HG03457 (cell line): ENCODE results near the gene TIGIT.

Experiments used
- ATAC-seq: cut with Tn5 transposase; IDR thresholded peaks from one replicate; pipeline ENCODE4 v1.9.1; 2021; ENCODE audit warnings: moderate number of reproducible peaks; ENCODE audit not compliant: unreplicated experiment

Gene TIGIT

DNA sequence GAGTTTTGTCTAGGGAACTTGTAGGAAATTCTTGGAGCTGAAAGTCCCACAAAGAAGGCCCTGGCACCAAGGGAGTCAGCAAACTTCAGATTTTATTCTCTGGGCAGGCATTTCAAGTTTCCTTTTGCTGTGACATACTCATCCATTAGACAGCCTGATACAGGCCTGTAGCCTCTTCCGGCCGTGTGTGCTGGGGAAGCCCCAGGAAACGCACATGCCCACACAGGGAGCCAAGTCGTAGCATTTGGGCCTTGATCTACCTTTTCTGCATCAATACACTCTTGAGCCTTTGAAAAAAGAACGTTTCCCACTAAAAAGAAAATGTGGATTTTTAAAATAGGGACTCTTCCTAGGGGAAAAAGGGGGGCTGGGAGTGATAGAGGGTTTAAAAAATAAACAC lies 15.0 kb downstream of the TIGIT start:
- ATAC-seq: peak; percentile 73

DNA sequence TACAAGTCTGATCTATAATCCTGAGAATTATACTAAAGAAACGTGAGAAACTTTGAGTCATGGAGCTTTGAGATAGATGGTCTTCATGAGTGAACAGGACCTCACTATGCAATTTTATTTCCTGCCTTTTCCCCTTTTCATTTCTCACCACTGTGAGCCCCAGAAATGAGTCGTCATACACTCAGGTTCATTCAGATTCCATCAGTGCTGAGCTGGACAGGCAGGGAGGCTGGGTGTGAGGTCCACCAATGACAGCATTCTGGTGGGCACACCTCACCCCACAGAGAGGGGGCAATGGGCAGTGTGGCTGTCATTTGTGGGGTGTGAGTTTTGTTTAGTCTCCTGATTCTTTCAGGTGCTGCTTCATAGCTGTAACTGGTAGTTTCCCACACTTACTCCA lies 16.9 kb downstream of the TIGIT start:
- no peak for ATAC-seq

DNA sequence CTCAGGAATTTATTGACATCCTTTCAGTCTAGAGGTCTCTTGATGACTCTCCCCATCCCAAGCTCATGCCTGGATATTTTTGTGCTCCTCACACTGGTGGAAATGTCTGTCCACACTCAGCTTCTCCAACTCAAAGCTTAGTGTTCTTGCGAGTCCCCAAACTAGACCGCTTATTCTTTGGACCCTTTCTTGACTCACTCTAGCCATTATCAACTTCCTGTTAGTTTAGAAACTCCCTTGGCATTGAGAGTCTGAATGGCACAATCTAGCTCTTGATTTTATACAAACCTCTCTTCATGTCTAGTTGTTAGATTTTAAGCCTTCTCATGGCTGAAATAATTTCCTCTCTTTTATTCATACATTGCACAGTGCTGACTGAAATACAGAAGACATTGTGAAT lies 19.6 kb downstream of the TIGIT start:
- no peak for ATAC-seq

DNA sequence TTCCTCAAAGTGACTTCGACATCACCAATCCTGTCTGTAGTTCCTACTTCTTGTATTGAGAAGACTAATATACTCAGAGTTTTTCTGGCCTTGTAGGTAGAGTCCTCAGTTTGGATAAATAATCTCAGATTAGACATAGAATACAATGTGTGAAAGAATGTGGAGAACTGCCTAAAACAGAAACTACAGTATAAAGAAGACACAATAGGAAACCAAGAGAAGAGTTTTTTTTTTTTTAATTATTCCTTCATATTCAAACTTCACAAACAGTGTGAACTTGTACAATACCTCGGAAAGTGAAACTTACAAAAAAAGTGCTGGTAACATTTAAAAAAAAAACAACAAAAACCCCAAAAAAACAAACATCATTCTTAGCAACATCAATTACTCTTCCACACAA lies 20.5 kb downstream of the TIGIT start:
- ATAC-seq: no peak

DNA sequence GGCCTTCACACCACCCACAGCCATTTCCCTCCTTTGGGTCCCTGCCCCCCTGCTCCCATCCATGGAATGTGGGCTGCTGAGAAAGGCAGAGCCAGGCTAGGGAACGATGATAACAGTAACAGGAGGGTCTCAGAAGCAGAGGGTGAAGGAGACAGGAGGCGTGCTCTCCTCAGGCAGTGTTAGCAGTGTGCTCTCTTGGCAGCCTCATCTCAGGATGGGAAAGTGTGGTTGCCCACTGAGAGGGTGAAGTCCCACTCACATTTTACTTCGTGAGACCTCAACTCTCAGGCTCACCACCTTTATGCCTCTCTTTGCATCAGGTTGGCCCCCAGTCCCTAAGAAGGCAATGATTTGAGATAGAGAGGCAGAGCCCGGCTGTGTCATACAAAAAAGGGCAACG lies 24.5 kb downstream of the TIGIT start:
- ATAC-seq: no peak

DNA sequence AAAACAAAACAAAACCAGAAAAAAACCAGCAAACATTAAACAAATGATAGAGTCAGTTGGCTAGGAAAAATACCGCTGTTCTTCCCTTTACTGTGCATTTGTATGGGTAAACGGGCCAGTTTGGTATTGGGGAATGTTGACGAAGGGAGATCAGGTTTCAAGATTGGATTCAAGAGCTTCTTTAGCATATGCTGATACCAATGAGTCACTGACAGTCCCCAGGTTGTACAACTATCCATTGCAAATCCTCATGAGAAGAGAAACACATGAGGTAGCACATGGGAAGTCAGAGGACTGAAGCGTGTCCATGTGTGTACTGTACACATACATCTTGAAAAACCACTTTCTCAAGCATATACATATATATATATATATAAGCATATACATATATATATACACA lies 25.6 kb downstream of the TIGIT start:
- ATAC-seq: no peak

DNA sequence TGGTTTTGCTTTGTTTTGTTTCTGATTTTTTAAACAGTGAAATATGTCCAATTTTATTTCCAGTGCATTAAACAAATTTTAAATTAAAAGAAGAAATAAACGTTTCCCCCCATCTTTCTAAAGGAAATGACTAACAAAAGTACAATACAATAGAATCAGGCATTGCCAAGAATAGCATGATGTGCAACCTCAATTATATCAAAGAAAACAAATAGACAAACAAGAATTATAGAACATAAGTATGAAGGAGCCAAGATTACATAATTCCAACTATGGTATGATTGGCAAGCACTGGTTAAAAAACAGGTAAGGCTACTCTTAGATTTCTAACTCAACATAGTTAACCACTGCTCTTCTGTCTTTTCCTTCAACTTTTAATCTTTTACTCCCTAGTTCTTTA lies 26.4 kb downstream of the TIGIT start:
- ATAC-seq: no peak

DNA sequence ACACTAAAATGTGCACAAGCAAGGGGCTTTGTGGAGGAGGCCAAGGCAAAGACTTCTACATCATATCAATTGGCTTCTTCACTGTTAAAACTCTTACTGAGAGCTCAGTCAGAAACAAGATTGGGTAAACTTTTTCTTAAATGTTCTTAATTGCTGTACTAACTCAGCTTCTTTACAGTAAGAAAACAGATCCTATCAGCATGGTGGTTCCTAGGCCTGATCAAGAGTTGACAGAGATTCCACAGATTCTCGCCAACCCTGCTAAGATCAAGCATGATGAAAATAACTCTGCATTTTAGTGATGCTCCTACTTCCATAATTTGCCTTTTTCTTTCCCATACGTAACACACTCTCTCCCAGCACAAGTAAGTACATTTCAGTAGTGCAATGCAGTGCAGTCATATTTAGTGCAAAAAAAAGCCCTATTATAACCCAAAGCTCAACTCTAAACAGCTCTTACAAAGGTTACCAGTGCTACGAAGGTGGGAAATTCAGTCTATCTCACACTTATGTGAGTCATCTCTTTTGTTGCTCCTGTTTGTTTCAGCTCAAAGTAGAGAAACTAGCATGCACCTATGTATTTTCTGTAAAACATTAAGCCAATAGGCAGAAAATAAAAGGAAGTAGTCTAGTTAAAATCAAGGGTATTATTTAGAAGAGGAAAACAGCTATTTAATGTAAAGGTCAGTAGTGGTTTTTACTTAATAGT lies 29.9 kb downstream of the TIGIT start:
- ATAC-seq: no peak

DNA sequence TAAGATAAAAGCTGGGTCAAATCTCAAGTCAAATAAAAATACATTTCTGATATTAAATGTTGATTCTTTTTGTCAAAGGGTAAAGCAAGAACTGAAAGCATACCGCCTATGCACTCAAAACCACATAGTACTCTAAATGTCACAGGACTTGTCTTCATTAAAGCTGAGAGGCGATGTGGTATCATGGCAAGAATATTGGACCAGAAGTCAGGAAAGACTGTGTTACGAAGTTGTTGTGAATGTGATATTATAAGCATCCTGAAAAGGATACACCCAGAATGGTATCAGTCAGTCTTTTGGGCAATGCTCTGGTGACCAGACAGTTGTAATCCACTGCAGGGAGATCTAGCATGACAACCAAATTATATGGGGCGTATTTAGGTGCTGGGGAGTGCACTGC lies 33.8 kb downstream of the TIGIT start:
- ATAC-seq: no peak

DNA sequence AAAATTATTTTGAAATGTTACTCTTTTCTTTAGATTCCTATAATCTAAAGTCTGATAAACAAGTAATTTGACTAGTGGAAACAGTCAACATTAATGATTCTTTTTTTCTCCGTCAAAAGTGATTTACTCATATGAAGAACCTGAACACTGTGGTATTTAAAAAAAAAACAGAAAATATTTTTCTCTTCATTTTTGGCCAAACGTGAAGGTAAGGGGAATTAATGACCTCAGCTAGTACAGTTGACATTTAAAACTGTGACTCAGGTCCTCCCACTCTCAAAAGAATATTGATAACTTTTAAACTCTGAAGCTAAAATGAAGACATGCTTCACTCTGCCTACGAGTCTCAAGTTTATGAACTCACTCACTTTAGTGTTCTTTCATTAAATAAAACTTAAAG lies 34.5 kb downstream of the TIGIT start:
- no peak for ATAC-seq

DNA sequence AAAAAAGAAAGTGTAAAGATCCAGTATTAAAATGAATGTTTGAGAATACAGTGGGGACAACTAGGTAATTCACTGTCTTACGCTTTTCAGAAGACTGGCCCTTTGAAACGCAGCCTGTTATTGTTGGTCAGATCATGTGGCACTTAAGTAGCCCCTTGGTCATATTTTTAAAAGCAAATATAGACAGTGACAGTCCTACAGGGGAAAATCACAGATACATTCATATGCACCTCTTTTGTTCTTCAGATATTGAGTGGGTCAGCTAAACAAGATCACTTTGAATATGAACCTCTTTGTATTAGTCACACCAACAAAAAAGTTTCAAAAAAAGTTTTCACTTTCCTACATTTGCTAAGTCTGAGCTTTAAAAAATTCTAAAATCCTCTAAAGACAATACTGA lies 36.0 kb downstream of the TIGIT start:
- no peak for ATAC-seq

DNA sequence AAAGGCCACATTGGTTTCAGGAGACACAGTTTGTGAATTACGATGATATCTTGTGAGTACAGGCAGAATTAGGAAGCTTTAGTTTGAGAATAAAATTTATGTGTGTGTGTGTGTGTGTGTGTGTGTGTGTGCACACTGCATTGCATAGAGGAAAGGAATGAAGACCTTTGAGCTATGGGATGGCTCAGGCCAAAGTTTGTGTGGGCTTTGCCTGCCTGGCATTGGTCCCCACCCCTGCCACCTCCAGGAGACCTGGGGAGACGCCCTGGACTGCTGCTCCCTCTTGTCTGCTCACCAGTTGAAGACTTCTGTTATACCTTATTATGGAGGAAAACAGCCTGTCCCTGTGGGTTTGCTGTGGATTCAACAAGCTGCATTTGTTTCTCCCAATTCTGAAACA lies 37.2 kb downstream of the TIGIT start:
- no peak for ATAC-seq

DNA sequence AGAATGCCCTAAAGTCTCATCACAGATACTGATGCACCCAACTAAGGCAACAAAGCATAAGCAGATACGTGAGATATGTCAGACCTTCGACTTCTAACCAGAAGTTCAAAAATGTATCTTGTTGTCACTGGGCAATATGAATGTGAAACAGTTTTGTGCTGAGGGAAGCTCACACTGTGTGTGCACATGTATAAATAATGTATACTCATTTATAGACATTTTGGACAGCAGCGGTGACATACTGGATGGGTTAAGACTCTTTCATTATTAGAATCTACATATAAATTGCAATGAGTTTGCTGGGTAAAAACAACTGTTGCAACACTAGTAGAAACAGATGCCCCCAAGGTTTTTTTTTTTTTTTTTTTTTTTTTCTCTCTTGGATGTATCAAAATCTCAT lies 37.9 kb downstream of the TIGIT start:
- no peak for ATAC-seq

DNA sequence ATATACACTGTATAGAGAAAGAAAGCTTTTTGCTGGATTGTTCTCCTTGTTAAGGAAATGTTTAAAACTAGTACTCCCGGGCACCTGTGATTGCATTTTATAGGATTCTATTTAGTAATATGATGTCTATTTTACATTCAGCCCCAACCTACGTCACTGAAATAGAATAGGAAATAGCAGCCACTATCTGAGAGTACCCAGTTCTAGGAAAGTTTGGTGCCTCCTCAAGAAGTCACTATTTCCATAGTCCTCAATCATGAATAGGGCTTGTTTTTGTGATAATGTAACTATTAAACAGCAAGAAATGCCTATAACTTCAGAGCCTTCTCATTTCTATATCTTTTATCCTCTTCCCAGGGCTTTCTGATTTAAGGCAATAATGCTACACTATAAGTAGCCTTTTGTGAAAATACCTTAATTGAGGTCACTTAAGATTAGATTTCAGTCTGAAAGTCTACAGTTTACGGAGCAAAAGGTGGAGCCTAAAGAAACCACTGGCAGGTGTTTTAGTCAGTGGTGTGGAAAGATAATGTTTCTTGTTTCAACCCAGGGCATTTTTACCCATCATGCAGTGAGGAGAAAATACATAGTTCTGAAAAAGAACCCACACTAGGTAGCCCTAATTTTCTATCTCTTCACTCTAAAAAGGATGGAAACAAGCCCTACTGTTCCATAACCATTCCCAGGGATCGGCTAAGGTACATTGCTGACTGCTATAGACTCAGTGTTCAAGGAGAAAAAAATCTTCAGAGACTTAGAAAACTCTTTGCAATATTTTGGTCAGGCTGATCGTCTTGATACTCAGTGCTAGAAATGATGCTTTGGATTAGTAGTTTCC lies 38.7 kb downstream of the TIGIT start:
- peak; percentile 60 for ATAC-seq

DNA sequence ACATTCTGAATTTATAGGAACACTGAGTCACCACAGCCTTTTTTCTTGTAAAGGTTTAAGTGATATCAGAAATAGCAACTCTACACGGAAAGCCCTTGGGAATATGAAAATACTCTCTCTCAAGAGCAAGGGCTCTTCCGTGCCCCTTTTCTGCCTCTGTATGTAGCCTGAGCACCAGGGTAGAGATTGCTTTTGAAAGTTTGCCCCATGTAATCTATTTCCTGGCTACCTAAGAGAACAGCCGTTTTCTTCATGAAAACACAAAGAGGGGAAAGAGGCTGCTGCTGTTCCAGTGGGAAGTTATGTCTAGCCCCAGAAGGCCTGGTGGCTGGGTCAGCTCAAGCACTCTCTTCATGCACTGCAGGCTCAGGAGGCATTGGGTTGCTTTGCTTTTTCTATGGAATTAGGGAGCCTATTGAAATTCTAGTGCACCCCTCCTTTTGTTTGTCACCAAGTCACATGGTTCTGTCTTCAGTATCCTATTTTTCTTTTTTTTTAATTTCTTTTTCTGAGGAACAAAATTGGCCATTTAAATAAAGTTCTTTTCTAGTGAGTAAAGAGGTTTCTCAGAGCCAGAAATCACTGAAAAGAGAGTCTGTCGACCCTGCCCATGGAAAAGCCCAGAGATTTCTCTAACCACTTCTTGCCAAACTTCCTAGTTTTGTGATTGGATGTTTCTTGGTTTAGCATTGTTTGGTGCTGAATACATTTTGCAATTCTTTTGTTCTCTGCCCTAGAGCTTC lies 39.5 kb downstream of the TIGIT start:
- ATAC-seq: no peak

DNA sequence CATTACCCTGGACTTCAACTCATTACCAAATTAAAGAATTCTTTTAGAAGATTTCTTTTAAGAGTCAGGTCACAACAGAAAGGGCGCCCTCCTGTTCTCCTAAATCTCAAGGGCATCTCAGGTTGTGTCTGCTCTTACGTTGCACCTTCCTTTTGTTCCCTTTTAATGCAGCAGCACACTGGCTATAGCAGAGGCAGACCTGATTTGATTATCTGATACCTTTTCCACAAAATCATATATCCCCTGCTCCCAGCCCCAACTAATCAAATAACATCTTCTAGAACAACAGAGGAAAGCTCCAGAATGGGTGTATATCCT lies 40.1 kb downstream of the TIGIT start:
- no peak for ATAC-seq

DNA sequence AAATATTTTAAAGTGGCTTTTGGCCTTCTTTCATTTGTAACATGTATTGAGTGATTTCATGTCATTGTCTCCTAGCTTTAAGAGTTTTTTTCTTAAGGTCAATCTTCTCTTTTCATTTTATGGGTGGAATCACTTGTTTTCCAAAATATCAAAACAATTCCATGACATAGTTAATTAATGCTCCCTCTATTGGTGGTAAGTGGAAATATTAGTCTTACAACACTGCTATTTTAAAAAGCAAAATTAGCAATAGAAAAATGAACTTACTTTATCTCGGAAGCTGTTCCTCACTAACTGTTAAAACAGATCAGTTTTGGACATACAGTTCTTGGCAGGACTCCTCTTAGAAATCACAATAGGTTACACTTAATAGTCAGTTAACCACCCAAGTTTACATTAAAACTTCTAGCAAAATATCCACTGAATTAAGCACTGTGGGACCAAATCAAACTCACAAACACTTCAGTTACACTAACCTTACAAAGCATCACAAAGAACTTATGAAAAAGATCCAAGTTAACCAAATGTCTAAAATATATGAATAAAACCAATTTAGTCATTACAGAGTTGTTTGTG lies 42.4 kb downstream of the TIGIT start:
- no peak for ATAC-seq

DNA sequence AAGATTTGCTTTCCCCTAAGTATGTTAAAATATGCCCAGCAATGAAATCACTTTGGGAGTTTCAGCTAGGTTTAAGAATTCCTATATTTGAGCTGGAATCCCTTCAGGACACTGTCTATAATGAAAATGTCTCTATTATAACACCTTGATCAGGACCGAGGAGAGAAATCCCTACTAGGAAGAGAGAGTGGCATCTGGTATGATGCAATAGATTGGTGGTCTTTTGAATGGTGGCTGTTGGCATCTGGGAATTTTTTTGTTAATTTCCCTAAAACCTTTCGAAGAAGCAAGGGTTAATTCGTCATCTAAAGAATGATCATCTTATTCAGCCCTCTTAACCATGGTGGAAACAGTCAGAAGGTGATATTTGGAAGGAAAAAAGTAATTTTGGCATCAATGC lies 43.0 kb downstream of the TIGIT start:
- ATAC-seq: no peak

DNA sequence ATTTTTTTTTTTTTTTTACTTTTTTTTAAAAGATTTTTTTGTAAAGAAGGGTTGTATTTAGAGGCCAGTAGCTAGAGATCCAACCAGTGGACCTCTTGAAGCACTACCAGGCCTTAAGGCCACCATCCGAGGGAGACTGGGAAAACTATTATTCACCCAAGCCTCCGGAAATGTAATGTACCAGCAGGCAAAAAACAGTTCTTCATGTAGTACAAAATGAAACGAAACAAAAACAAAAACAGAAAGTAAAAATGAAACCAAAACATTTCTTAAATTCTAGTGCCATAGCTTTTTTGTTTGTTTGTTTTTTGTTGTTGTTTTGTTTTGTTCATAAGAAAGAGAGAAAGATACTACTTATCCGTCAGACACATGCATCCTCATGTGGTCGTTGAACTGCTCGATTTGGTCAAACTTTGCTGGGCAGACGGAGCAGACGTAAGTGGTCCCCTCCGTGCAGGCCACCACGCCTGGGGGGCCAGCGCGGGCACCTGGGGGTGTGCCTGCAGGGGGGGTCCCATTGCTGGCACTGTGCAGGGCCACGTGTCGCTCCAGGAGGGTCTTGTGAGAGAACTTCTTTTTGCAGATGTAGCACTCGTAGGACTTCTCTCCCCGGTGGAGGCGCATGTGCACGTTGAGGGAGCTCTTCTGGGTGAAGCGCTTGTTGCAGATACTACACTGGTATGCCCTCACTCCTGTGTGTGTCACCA lies 45.0 kb downstream of the TIGIT start:
- ATAC-seq: no peak

DNA sequence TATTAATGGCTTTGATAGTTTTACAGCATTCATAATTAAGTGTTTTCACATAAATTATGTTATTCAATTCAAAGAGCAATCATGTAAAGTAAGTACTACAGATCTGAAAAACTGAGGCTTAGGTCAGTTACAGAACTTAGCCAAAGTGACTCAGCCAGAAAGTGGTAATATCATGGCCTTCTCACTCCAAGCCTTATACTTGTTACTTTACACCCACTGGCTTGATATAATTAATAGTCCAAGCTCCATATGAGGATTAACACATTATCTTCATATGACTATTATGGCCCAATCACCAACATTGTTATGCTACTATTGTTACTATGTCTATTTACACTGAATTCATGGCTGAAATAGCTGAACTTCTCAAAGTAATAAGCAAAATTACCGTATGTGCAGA lies 50.7 kb downstream of the TIGIT start:
- no peak for ATAC-seq

DNA sequence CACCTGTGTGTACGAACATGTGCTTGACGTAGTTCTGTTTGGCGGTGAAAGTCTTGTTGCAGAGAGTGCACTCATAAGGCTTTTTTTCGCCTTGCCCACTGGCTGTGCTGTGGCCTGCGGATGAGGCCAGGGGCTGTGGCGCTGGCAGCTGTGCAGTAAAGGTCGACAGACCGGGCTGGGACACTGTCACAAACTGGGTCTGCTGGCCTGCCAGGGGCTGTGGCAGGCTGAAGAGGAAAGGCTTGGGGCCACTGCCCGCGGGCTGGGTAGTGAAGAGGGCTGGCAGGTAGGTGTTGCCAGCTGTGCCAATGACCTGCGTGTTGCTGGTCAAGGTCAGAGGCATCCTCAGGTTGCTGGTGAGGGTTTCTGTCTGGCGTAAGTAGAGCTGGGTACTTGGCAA lies 56.4 kb downstream of the TIGIT start:
- no peak for ATAC-seq
